Hematopoietic multipotent progenitor cell treated with erythropoietin and hydrocortisone succinate and interleukin-3 and kit ligand, for 8 days (in vitro differentiated cells): ENCODE results near the gene OR7C2.

Source experiments
- DNase-seq: peaks from one replicate; pipeline ENCODE4 v3.0.0-alpha.2; 2015

The OR7C2 gene

GRCh38 chr19:14979476-14980255 lies 38.4 kb downstream of the OR7C2 start, which contains the start of gene SLC1A6:
Gene SLC1A6 (minus strand): TSS chr19:14979864. CDS start chr19:14972910, 6,954 bp downstream.
- no peak for DNase-seq

GRCh38 chr19:14985133-14985532 lies 43.8 kb downstream of the OR7C2 start:
- DNase-seq: no peak
